GM19238 (cell line): ENCODE measurements around the gene PRRG2.

Source experiments
- DNase-seq: peaks from one replicate; pipeline ENCODE4 v3.0.0; 2011; ENCODE audit warnings: low spot score; ENCODE audit not compliant: insufficient read length

The PRRG2 gene

GRCh38 chr19:49556412-49557398 is 24.4 kb upstream of the PRRG2 start:
- no peak for DNase-seq

- no peak for DNase-seq
Observed at GRCh38 chr19:49557641-49558325, 23.3 kb upstream of the PRRG2 start.

- no peak for DNase-seq
Observed at GRCh38 chr19:49558591-49558990, 22.5 kb upstream of the PRRG2 start.

GRCh38 chr19:49559443-49559842 is 21.7 kb upstream of the PRRG2 start:
- DNase-seq = no peak

GRCh38 chr19:49559928-49560327 is 21.2 kb upstream of the PRRG2 start:
- no peak for DNase-seq

- no peak for DNase-seq
Observed at GRCh38 chr19:49560358-49560900, 20.7 kb upstream of the PRRG2 start.

- no peak for DNase-seq
Observed at GRCh38 chr19:49564616-49565045, 16.5 kb upstream of the PRRG2 start.

GRCh38 chr19:49565261-49565660 is 15.9 kb upstream of the PRRG2 start:
- DNase-seq = no peak

- DNase-seq = no peak
Observed at GRCh38 chr19:49566302-49566701, 14.8 kb upstream of the PRRG2 start.

- no peak for DNase-seq
Observed at GRCh38 chr19:49567861-49568441, 13.2 kb upstream of the PRRG2 start.

- DNase-seq = peak; percentile 78
Observed at GRCh38 chr19:49570138-49570856, 10.8 kb upstream of the PRRG2 start.

- no peak for DNase-seq
Observed at GRCh38 chr19:49570997-49571676, 10.0 kb upstream of the PRRG2 start.

- no peak for DNase-seq
Observed at GRCh38 chr19:49573009-49573408, 8.1 kb upstream of the PRRG2 start.

GRCh38 chr19:49573425-49573824 is 7.7 kb upstream of the PRRG2 start:
- DNase-seq = no peak

- no peak for DNase-seq
Observed at GRCh38 chr19:49574206-49574755, 6.8 kb upstream of the PRRG2 start.

GRCh38 chr19:49579193-49579592 is 1.9 kb upstream of the PRRG2 start:
- DNase-seq = no peak

GRCh38 chr19:49579947-49580263 is 1.2 kb upstream of the PRRG2 start:
- DNase-seq = no peak

GRCh38 chr19:49580264-49581006 is 681 bp upstream of the PRRG2 start, which contains the start of gene NOSIP:
NOSIP (minus strand) TSS chr19:49580556; CDS start chr19:49560691, 19,865 bp downstream.
- DNase-seq = peak; percentile 85

GRCh38 chr19:49583239-49583638 is 2.1 kb downstream of the PRRG2 start:
- no peak for DNase-seq

GRCh38 chr19:49585023-49585422 is 3.9 kb downstream of the PRRG2 start:
- no peak for DNase-seq
